ENCODE measurements around the gene GCNT3. TPM values are rescaled to one million over a fixed set of nuclear protein-coding genes. Genes with fewer than 3 reads are reported as not detected.

Gene GCNT3
- total RNA-seq, 1 experiment from 2014 or later, result 0.52 TPM

DNA sequence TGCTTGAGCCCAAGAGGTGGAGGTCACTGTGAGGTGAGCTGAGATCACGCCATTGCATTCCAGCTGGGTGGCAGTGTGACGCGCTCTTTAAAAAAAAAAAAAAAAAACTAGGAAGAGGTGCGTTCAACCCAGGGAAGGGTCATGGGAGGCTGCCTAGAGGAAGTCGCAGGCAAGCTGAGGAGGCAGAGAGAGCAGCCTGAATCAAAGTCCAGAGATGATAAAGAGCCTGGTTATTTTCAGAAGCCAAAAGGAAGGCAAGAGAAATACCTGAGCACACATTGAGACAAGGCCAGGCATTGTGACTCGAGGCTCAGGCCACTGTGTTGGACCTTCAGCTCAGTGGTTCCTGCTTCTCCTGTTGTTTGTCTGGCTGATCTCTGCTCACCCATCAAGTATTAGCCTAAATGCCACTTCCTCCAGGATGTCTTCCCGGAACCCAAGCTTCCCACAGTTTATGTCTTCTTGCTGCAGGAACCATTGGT is 16.1 kb upstream of the GCNT3 start:
- H3K4me2 ChIP-seq, result peak overlapping the region; percentile 40; the same call in 1 of the 2 replicates
- H2AFZ ChIP-seq, result no peak overlapping the region
- peaks cover 25% of the 10 kb centered on the region for H3K4me1 ChIP-seq (replicated peaks; ENCODE audit: insufficient read depth)
- no peaks in the 10 kb centered on the region for H4K20me1 ChIP-seq (ENCODE audit: insufficient read depth)
- intact Hi-C loops (cut with micrococcal nuclease; ENCODE audit: unreplicated experiment), result no loop called here
- peak overlapping the region; percentile 93 for H3K27ac ChIP-seq
- TSS peak; percentile 48 for BruUV-seq (replicated peaks)
- no peak overlapping the region for H3K4me3 ChIP-seq
- no peaks in the 10 kb centered on the region for H3K9me2 ChIP-seq (ENCODE audit: insufficient read depth)
- no peak for TF ChIP-seq EZH2 (IDR thresholded peaks at IDR 0.05; ENCODE audit: low read depth)
- TF ChIP-seq, protein P1, sequence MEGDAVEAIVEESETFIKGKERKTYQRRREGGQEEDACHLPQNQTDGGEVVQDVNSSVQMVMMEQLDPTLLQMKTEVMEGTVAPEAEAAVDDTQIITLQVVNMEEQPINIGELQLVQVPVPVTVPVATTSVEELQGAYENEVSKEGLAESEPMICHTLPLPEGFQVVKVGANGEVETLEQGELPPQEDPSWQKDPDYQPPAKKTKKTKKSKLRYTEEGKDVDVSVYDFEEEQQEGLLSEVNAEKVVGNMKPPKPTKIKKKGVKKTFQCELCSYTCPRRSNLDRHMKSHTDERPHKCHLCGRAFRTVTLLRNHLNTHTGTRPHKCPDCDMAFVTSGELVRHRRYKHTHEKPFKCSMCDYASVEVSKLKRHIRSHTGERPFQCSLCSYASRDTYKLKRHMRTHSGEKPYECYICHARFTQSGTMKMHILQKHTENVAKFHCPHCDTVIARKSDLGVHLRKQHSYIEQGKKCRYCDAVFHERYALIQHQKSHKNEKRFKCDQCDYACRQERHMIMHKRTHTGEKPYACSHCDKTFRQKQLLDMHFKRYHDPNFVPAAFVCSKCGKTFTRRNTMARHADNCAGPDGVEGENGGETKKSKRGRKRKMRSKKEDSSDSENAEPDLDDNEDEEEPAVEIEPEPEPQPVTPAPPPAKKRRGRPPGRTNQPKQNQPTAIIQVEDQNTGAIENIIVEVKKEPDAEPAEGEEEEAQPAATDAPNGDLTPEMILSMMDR (conservative IDR thresholded peaks at IDR 0.05), result no peak
- no peaks in the 10 kb centered on the region for H3K9me3 ChIP-seq (ENCODE audit: insufficient read depth, low read depth)
- no peaks in the 10 kb centered on the region for H3K36me3 ChIP-seq (ENCODE audit: low read depth)
- peaks cover 19% of the 10 kb centered on the region for H3F3A ChIP-seq (ENCODE audit: insufficient read depth, low read depth)
- no peaks in the 10 kb centered on the region for H3K79me2 ChIP-seq (ENCODE audit: low read depth)
- no peak for DNase-seq
- H3K27me3 ChIP-seq (ENCODE audit: insufficient read depth, low read depth), result no peaks in the 10 kb centered on the region
- CTCF ChIA-PET, result interaction anchor here (0.7 kb wide), 1 partner anchor 1846 kb away, joined by 12 read pairs; no protein-coding TSS in a partner anchor
- POLR2A ChIA-PET (ENCODE audit: unreplicated experiment), result interaction anchor here (0.6 kb wide), 1 partner anchor 42 kb away, joined by 4 read pairs; no protein-coding TSS in a partner anchor

DNA sequence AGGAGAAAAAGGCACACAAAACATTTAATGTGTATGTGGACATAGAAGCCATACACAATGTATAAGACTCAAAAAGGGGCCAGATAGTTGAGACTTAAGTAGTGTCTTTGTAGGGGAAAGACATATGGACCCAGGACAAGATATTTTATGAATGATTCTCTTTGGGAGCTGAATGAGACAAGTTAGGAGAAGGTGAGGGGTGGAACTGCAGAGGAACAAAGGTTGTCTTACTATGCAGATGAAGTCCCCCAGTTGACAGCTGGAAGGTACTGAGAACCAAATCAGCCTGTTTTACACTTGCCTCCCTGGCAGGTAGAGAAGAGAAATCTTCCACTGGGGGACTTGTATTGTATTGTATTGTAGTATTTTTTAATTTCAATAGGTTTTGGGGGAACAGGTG is 14.9 kb upstream of the GCNT3 start:
- DNase-seq, result no peak
- Histone ChIP-seq H3K36me3 (ENCODE audit: low read depth) (no peaks in the 10 kb centered on the region), H3K4me3 (no peak overlapping the region), H3K27me3 (ENCODE audit: insufficient read depth, low read depth) (no peaks in the 10 kb centered on the region), H3K9me3 (ENCODE audit: insufficient read depth, low read depth) (no peaks in the 10 kb centered on the region; the same call in 1 of the 2 replicates), H3K79me2 (ENCODE audit: low read depth) (no peaks in the 10 kb centered on the region), H3F3A (ENCODE audit: insufficient read depth, low read depth) (peaks cover 19% of the 10 kb centered on the region), H3K27ac (no peak overlapping the region), H2AFZ (no peak overlapping the region), H4K20me1 (ENCODE audit: insufficient read depth) (no peaks in the 10 kb centered on the region), H3K9me2 (ENCODE audit: insufficient read depth) (no peaks in the 10 kb centered on the region), H3K4me1 (replicated peaks; ENCODE audit: insufficient read depth) (peaks cover 25% of the 10 kb centered on the region), H3K4me2 (no peak overlapping the region)
- TF ChIP-seq, protein P1 (conservative IDR thresholded peaks at IDR 0.05), result no peak
- no peak for TF ChIP-seq EZH2 (IDR thresholded peaks at IDR 0.05; ENCODE audit: low read depth)
- intact Hi-C loops (cut with micrococcal nuclease; ENCODE audit: unreplicated experiment), result no loop called here
- no TSS peak for BruUV-seq (replicated peaks)
- CTCF ChIA-PET, result interaction anchor here (0.6 kb wide), 1 partner anchor 34 kb away, joined by 3 read pairs; no protein-coding TSS in a partner anchor
- POLR2A ChIA-PET (ENCODE audit: unreplicated experiment), result no interaction called here

DNA sequence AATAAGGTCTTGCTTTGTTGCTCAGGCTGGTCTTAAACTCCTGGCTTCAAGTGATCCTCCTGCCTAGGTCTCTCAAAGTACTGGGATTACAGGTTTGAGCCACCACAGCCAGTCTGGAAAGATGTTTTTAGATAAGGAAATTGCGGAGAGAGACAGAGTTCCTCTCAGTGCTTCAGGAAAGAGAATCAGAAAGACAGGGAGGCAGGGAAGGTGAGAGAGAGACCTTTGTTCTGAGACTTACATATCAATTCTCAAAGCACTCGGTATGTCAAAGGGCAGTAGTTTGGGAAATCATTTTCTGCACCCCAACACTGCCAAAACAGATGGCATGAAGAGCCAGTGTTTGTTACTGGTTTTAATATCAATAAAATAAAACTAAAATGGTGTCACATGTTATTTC is 13.1 kb upstream of the GCNT3 start:
- Histone ChIP-seq H2AFZ (no peak overlapping the region), H3K4me3 (no peak overlapping the region), H3K9me2 (ENCODE audit: insufficient read depth) (no peaks in the 10 kb centered on the region), H3K27me3 (ENCODE audit: insufficient read depth, low read depth) (no peaks in the 10 kb centered on the region), H3K27ac (no peak overlapping the region), H3K9me3 (ENCODE audit: insufficient read depth, low read depth) (no peaks in the 10 kb centered on the region; the same call in 1 of the 2 replicates), H3K4me1 (replicated peaks; ENCODE audit: insufficient read depth) (peaks cover 25% of the 10 kb centered on the region), H3K79me2 (ENCODE audit: low read depth) (no peaks in the 10 kb centered on the region), H3K4me2 (no peak overlapping the region), H3K36me3 (ENCODE audit: low read depth) (no peaks in the 10 kb centered on the region), H3F3A (ENCODE audit: insufficient read depth, low read depth) (peaks cover 19% of the 10 kb centered on the region), H4K20me1 (ENCODE audit: insufficient read depth) (no peaks in the 10 kb centered on the region)
- BruUV-seq (replicated peaks), result no TSS peak
- intact Hi-C loops (cut with micrococcal nuclease; ENCODE audit: unreplicated experiment), result no loop called here
- TF ChIP-seq, protein P1 (conservative IDR thresholded peaks at IDR 0.05), result no peak
- TF ChIP-seq EZH2 (IDR thresholded peaks at IDR 0.05; ENCODE audit: low read depth), result no peak
- ChIA-PET POLR2A (ENCODE audit: unreplicated experiment) (no interaction called here), CTCF (no interaction called here)
- no peak for DNase-seq
